ENCODE data around the gene ADAM22.

ADAM22 gene

GRCh38 chr7:87961754-87962153 is 27.7 kb downstream of the ADAM22 start:
- no peak for DNase-seq

GRCh38 chr7:87966271-87966670 is 32.2 kb downstream of the ADAM22 start:
- no peak for DNase-seq

- no peak for DNase-seq
These were observed 34.0 kb downstream of the ADAM22 start for GRCh38 chr7:87968021-87968420.

- no peak for DNase-seq
These were observed 48.1 kb downstream of the ADAM22 start for GRCh38 chr7:87982116-87982515.

GRCh38 chr7:87984088-87984487 is 50.0 kb downstream of the ADAM22 start:
- no peak for DNase-seq

- DNase-seq: no peak
These were observed 59.2 kb downstream of the ADAM22 start for GRCh38 chr7:87993269-87993668.

GRCh38 chr7:87999261-87999660 is 65.2 kb downstream of the ADAM22 start:
- no peak for DNase-seq

GRCh38 chr7:88001744-88002530 is 67.9 kb downstream of the ADAM22 start:
- DNase-seq: no peak

GRCh38 chr7:88002617-88003016 is 68.6 kb downstream of the ADAM22 start:
- DNase-seq: no peak

GRCh38 chr7:88003581-88003980 is 69.5 kb downstream of the ADAM22 start:
- DNase-seq: no peak

- no peak for DNase-seq
These were observed 71.1 kb downstream of the ADAM22 start for GRCh38 chr7:88005191-88005590.

- no peak for DNase-seq
These were observed 75.6 kb downstream of the ADAM22 start for GRCh38 chr7:88009651-88010050.

GRCh38 chr7:88012086-88012485 is 78.0 kb downstream of the ADAM22 start:
- DNase-seq: no peak

- no peak for DNase-seq
These were observed 79.9 kb downstream of the ADAM22 start for GRCh38 chr7:88013981-88014380.

GRCh38 chr7:88014581-88014980 is 80.5 kb downstream of the ADAM22 start:
- no peak for DNase-seq

- no peak for DNase-seq
These were observed 81.3 kb downstream of the ADAM22 start for GRCh38 chr7:88015309-88015708.

- no peak for DNase-seq
These were observed 84.5 kb downstream of the ADAM22 start for GRCh38 chr7:88018501-88018900.

- DNase-seq: no peak
These were observed 87.1 kb downstream of the ADAM22 start for GRCh38 chr7:88020953-88021665.

GRCh38 chr7:88027724-88028123 is 93.7 kb downstream of the ADAM22 start:
- no peak for DNase-seq

- no peak for DNase-seq
These were observed 100.1 kb downstream of the ADAM22 start for GRCh38 chr7:88034083-88034695.

GRCh38 chr7:88037050-88037449 is 103.0 kb downstream of the ADAM22 start:
- no peak for DNase-seq

- DNase-seq: no peak
These were observed 106.6 kb downstream of the ADAM22 start for GRCh38 chr7:88040694-88041093.

- no peak for DNase-seq
These were observed 107.5 kb downstream of the ADAM22 start for GRCh38 chr7:88041583-88041982.

GRCh38 chr7:88042157-88042556 is 108.1 kb downstream of the ADAM22 start:
- no peak for DNase-seq

Measured in stimulated activated CD8-positive, alpha-beta memory T cell treated with anti-CD3 and anti-CD28 coated beads, Interleukin-4, amount 100 ng/mL, for 48 hours (primary cell).